Heart left ventricle (tissue), 16 donors: ENCODE data around the gene SMOC2. TPM values are rescaled to one million over a fixed set of nuclear protein-coding genes. Genes with fewer than 3 reads are reported as not detected.
"Not testable (repeated sequence)": the region's sequence is repeated elsewhere in the genome, so short reads cannot be mapped to it uniquely, and the experiment has no call there.

Experiments used
- ATAC-seq, 4 donors: fragments of 200-7000 bp; cut with Tn5 transposase; one replicate each; pipeline ENCODE4 v1.9.1; 2020 to 2022; ENCODE audit warnings: moderate library complexity in 4 of 4, mild to moderate bottlenecking in 3 of 4, moderate number of reproducible peaks in 1 of 4
- DNase-seq, 5 donors: peaks; one replicate each; pipeline ENCODE4 v3.0.0-alpha.2; 2020
- H3K27ac ChIP-seq, 12 donors: fragments of 200-600 bp; sonication (generic) in 4 of 12; one replicate each; pipeline versions ENCODE4 v1.5.0 to v1.8.0; 2016 to 2022; ENCODE audit warnings: mild to moderate bottlenecking in 2 of 12
- H3K27me3 ChIP-seq, 9 donors: fragments of 200-600 bp; sonication (generic) in 2 of 9; one replicate each; pipeline versions ENCODE4 v1.5.1 to v1.8.0; 2016 to 2022; ENCODE audit warnings: mild to moderate bottlenecking in 3 of 9
- H3K36me3 ChIP-seq, 9 donors: fragments of 200-600 bp; sonication (generic) in 2 of 9; one replicate each; pipeline versions ENCODE4 v1.5.0 to v1.8.0; 2018 to 2022; ENCODE audit warnings: mild to moderate bottlenecking in 2 of 9
- H3K4me1 ChIP-seq, 12 donors: fragments of 200-600 bp; sonication (generic) in 4 of 12; one replicate each; pipeline versions ENCODE4 v1.5.0 to v1.8.0; 2016 to 2022; ENCODE audit warnings: mild to moderate bottlenecking in 3 of 12
- H3K4me3 ChIP-seq, 12 donors: fragments of 200-600 bp; sonication (generic) in 4 of 12; one replicate each; pipeline versions ENCODE4 v1.5.0 to v1.8.0; 2017 to 2022; ENCODE audit warnings: mild to moderate bottlenecking in 9 of 12, moderate library complexity in 4 of 12
- H3K9me3 ChIP-seq, 12 donors: fragments of 200-600 bp; sonication (generic) in 4 of 12; one replicate each; pipeline versions ENCODE4 v1.5.0 to v1.8.0; 2016 to 2022; ENCODE audit warnings: mild to moderate bottlenecking in 1 of 12
- POLR2A ChIP-seq, 2 donors: fragments of 450-650 bp; IDR thresholded peaks; one replicate each; pipeline ENCODE4 v1.6.1; 2017; ENCODE audit warnings: antibody characterized with exemption in 2 of 2, mild to moderate bottlenecking in 2 of 2, moderate library complexity in 2 of 2
- WGBS, 4 donors: extraction: QIAGEN DNeasy Blood & Tissue Kit in 2 of 4; methylation state at CpG; one replicate each; pipeline versions ENCODE4 v1.1.5 to v1.1.7; 2013 to 2018; 5-methylcytosine and 5-hydroxymethylcytosine counted together
- intact Hi-C, 10 donors: fragments of 100-400 bp; cut with DNase I; formaldehyde crosslinking; loops; one replicate each; pipeline versions ENCODE4 v1.11.1 to v1.14.2; 2022
- polyA plus RNA-seq, 2 donors: library from polyadenylated mRNA; stranded (reverse); fragments of 200-250 nt; gene quantifications; one replicate each; pipeline ENCODE4 v1.2.3, GENCODE V29; 2013
- total RNA-seq, 9 donors: library from RNA; depleted of rRNA in 2 of 9; stranded (reverse); fragments of >200 nt in 2 of 9; fragmentation: NEBNext Ultra II Directional in 3 of 9; extraction: Animal tissue kit (Norgen Biotek cat#: 25700) in 3 of 9; gene quantifications; one replicate each; pipeline versions ENCODE4 v1.1.0 to v1.2.4, GENCODE V29; 2016 to 2023
- TF ChIP-seq, protein P1 (sequence below), 12 donors: fragments of 200-600 bp; sonication (generic) in 4 of 12; IDR thresholded peaks; one replicate each; pipeline versions ENCODE4 v1.5.0 to v1.8.0; 2018 to 2022; ENCODE audit warnings: antibody characterized with exemption in 12 of 12, mild to moderate bottlenecking in 5 of 12
- donor health status: ischemic (EF 13 %, LVEDD 7.1; RV severe dilation, severe dysfunction).
- donor health status: healthy with polysubstance abuse.
- donor health status: DM: no; HTN: yes; CAD: no.
- donor health status: DM: no; HTN: no; CAD: no.
- donor health status: ischemic (EF 25% LVEDD 6.9; RV normal size, moderate dysfunction).
- donor health status: ischemic (EF 25% LVEDD 5.7; RV mildly dilated, moderate dysfunction).
- donor health status: healthy.
- donor health status: DM: yes; HTN: yes; CAD: no.
- donor health status: ischemic (EF 35%, LVEDD 5.7; RV mildly dilated, moderate dysfunction).
- donor health status: nonischemic (EF 11% LVEDD 7.7; RV severe dilation, severe dysfunction).
- donor health status: DM: yes; HTN: yes; CAD: no.
- donor health status: PGD.
- donor health status: ischemic (EF 29% LVEDD 5.4; RV normal size, mild dysfunction).
- donor health status: nonischemic (EF 23%, LVEDD 6.1; RV moderate dilation, normal function).

The SMOC2 gene
- total and polyA plus RNA-seq, 11 donors = 5.9 to 44.2 (median 15.7) TPM

DNA sequence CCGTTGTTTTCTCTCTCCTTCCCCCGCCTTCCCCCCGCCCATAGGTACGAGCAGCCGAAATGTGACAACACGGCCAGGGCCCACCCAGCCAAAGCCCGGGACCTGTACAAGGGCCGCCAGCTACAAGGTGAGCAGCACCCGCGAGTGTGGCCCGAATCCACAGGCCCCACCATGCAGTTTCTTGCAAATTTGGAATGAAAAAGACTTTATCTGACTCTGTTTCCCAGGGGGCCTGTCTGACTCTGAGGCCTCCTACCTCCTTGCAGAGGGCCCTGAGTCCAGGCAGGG is 167.1 kb downstream of the SMOC2 start:
- H3K27me3 ChIP-seq = peaks cover 0 to 10% (median 0%) of the 10 kb centered on the region in 9 donors

DNA sequence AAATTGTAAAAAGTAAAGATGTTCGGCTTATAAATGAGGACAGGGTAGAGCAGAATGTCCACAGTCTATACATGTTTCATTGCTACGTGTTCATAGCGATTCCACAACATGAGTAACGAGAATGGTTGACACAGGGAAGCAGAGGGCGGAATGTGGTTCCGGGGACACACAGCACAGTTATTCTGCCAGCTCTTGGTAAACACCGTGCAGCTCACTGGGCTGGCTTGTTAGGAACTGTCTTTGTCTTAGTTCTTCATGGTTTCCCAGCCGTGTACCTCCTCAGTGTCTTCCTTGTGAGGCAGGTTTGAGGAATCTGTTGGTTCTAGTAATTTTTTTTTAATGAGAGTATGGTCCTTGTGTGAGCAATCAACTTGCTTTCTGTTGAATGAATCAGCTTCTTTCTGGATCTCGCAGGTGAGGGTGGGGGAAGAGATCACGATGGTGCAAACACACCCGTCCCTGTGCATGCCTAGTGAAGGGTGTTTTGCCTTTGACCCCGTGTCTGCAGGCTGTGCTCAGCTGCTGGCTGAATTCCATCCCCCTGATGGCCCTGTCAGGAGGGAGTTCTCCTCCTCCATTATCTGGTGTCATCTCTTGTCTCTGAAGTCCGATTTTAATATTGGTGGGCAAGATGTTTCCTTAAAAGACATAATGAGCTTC is 168.2 kb downstream of the SMOC2 start:
- WGBS, 4 donors = 68 to 81% (median 76%) methylated on average over 13 of the region's 13 CpGs
- TF ChIP-seq, protein P1, sequence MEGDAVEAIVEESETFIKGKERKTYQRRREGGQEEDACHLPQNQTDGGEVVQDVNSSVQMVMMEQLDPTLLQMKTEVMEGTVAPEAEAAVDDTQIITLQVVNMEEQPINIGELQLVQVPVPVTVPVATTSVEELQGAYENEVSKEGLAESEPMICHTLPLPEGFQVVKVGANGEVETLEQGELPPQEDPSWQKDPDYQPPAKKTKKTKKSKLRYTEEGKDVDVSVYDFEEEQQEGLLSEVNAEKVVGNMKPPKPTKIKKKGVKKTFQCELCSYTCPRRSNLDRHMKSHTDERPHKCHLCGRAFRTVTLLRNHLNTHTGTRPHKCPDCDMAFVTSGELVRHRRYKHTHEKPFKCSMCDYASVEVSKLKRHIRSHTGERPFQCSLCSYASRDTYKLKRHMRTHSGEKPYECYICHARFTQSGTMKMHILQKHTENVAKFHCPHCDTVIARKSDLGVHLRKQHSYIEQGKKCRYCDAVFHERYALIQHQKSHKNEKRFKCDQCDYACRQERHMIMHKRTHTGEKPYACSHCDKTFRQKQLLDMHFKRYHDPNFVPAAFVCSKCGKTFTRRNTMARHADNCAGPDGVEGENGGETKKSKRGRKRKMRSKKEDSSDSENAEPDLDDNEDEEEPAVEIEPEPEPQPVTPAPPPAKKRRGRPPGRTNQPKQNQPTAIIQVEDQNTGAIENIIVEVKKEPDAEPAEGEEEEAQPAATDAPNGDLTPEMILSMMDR (IDR thresholded peaks at IDR 0.05) = no peak
- no peak for TF ChIP-seq POLR2A (IDR thresholded peaks at IDR 0.05)
- DNase-seq (no peak), ATAC-seq (no peak)
- no peak overlapping the region for H3K27ac ChIP-seq
- intact Hi-C loops = no loop called here
- no peaks in the 10 kb centered on the region for H3K4me1 ChIP-seq
- no peak overlapping the region for H3K4me3 ChIP-seq
- peaks cover 0 to 5% (median 0%) of the 10 kb centered on the region in 9 donors for H3K27me3 ChIP-seq
- H3K36me3 ChIP-seq = peaks cover 0 to 6% (median 0%) of the 10 kb centered on the region in 9 donors
- H3K9me3 ChIP-seq = no peaks in the 10 kb centered on the region

More for the DNA sequence above, 167.1 kb downstream of the SMOC2 start:
- no peak for ATAC-seq
- Histone ChIP-seq H3K4me3 (no peak overlapping the region), H3K27ac (no peak overlapping the region), H3K9me3 (no peaks in the 10 kb centered on the region), H3K36me3 (peaks cover 0 to 7% (median 0%) of the 10 kb centered on the region in 9 donors), H3K4me1 (no peaks in the 10 kb centered on the region)
- DNase-seq = no peak
- no peak for TF ChIP-seq POLR2A (IDR thresholded peaks at IDR 0.05)
- TF ChIP-seq, protein P1 (IDR thresholded peaks at IDR 0.05) = no peak
- intact Hi-C loops = no loop called here
- 70 to 85% (median 82%) methylated on average over 11 of the region's 11 CpGs for whole genome bisulfite sequencing, 4 donors

DNA sequence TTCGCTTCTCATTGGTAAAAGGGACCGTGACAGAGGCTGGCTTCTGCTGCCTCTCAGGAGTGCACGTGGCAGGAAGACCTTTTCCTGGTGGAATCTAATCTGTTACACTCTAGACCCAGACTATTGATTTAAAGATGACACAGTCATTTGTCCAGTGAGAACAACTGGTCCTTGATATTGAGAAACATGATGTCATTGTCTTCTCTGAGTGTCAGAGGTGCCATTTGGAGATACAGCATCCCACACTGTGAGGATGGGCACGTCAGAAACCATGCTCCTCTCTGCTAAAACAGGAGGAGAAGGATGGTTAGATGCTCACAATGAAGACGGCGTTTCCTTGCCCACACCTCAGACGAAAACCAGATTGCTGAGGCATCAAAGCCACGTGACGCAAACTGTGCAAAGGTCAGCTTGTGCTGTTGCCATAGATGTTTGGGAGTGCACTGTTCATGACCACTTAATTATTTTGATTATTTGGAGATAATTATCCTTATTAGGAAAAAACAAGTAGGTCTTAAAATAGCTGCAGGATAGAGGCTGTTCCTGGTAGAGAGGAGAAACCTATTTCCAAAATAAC is 169.0 kb downstream of the SMOC2 start:
- H3K4me3 ChIP-seq = no peak overlapping the region
- H3K4me1 ChIP-seq = no peaks in the 10 kb centered on the region
- no peak for TF ChIP-seq POLR2A (IDR thresholded peaks at IDR 0.05)
- TF ChIP-seq, protein P1 (IDR thresholded peaks at IDR 0.05) = no peak
- H3K27ac ChIP-seq = no peak overlapping the region
- ATAC-seq (no peak), DNase-seq (no peak)
- H3K27me3 ChIP-seq = peaks cover 0 to 2% (median 0%) of the 10 kb centered on the region in 9 donors
- intact Hi-C loops = loop anchor here in 1 of 10 donors (10.0 kb wide), 1 partner anchor 275 kb away; no protein-coding TSS in a partner anchor
- H3K9me3 ChIP-seq = no peaks in the 10 kb centered on the region
- peaks cover 0 to 6% (median 0%) of the 10 kb centered on the region in 9 donors for H3K36me3 ChIP-seq
- 74 to 82% (median 77%) methylated on average over 9 of the region's 9 CpGs for WGBS, 4 donors

DNA sequence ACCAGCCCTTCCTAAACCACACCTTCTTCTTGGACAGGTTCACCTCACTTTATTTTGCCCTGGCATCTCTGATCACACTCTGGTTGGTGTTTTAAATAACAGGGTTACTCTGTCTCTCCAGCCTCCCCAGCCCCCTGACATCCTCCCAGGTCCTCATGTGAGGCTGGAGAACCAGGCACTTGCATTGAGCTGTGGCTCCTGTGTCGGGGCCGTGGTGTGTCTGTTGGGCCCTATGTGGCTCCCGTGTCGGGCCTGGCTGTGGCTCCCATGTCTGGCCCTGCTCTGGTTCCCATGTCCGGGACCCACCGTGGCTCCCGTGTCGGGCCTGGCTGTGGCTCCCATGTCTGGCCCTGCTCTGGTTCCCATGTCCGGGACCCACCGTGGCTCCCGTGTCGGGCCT is 170.0 kb downstream of the SMOC2 start:
- H3K36me3 ChIP-seq, H3K27me3 ChIP-seq, H3K9me3 ChIP-seq, H3K4me1 ChIP-seq, H3K27ac ChIP-seq, H3K4me3 ChIP-seq, DNase-seq, ATAC-seq: not testable (repeated sequence)
- intact Hi-C loops = loop anchor here in 1 of 10 donors (10.0 kb wide), 1 partner anchor 274 kb away; no protein-coding TSS in a partner anchor
- WGBS, 4 donors = 90 to 97% (median 93%) methylated on average over 2 to 12 of the region's 12 CpGs
